Skeletal muscle cell (primary cell): Measurements from ENCODE around the gene TAOK1.
A peak's percentile ranks its signal among the peaks of the same experiment; 100 is the strongest.

ENCODE experiments used
- DNase-seq: peaks from one replicate; pipeline ENCODE4 v3.0.0-alpha.2; 2010; ENCODE audit warnings: low read depth
- H3K4me3 ChIP-seq: 2 replicates; pipeline ENCODE4 v1.5.1; 2011; ENCODE audit warnings: low read depth, mild to moderate bottlenecking, control low read depth, low read length, moderate library complexity

TAOK1 gene

DNA sequence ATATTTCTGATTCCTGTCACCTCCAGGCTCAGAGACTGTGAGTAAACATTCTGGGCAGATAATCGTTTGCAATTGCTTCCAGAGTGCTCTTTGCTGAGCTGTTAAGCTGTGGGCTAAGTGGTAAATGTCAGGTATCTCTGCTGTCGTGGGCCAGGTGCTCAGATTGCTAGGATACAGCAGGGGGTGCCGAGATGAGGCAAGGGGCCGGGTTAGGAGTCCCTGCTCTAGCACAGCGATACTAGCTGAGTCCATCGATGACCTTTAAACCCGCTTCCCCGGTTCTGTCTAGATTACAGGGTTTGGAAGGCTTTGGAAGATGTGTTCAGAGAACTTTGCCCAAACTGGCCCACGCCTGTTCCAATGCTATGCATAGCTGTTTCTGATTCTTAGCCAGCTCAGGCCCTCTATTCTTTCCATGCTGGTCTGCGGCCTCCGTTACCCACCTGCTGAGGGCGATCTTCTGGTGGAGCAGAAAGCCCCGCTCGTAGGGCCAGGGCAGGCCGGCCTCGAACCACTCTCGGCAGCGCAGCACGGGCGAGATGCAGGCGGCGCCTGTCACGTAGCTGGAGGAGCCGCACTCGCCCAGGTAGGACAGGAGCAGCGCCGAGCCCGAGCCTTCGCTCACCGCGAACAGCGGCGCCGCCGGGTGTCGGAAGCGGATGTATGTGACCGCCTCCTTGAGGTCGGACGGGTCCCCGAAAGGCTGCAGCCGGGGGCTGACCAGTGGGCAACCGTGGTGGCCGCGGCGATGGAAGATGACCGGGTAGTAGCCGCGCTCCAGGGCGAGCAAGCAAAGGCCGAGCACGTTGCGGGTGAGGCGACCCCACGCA, 175.7 kb downstream of the TAOK1 start:
- H3K4me3 ChIP-seq, result peak overlapping the region; percentile 74
- no peak for DNase-seq

DNA sequence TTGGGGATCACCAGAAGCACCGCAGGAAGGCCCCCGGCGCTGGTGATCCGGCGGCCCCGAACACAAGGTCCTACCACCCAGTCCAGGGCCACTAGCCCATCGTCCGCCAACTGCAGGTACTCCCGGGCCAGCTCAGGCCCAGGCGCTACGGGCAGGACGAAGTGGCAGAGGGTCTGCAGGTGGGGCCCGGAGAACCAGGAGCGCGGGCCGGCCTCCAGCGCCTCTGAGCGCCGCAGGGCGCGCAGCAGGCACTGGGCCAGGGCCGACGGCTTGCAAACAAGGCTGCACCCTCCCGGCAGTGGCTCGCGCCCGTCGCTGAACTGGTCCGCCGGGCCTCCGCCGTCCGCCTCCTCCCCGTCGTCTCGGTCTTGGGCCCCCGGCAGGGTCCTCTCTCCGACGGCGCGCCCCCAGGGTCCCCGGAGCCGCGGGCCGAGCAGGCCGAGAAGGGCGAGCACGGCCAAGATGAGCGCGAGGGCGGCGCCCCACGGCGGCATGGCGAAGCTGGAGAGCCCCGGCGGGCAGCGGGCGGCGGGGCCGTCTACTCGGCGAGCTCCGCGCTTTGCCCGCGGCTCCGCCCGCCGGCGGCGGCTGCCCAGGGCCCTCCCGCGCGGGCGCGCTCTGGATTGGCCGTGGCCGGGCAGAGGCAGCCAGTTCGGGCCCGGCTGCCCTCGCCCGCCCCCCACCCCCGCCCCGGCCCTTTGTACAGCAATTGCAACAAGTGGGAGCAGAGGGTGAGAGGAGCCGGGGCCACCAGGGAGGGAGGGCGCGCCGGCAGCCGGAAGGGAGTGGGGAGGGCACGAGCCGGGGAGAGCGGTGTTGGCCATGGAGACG, 176.5 kb downstream of the TAOK1 start, which contains the start of gene ABHD15:
Gene ABHD15 (minus strand): TSS at position 565 of the 831 bp plus-strand sequence. CDS start 71 bp downstream, at position 494.
- DNase-seq, result no peak
- H3K4me3 ChIP-seq, result peak within 1 kb of the TSS; percentile 74

DNA sequence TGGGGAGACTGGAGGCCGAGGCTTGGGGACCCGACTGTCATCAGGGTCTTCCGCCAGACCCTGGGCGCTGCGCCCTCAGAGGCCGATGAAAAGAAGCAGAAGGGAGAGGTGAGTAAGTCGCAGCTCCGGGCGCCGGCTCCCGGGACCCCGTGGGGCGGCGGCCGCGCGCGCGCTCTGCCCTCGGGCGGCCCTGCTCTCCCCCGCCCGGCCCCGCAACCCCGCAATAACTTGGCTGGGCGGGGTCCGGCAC, 177.1 kb downstream of the TAOK1 start:
- peak overlapping the region; percentile 74 for H3K4me3 ChIP-seq
- DNase-seq, result no peak

DNA sequence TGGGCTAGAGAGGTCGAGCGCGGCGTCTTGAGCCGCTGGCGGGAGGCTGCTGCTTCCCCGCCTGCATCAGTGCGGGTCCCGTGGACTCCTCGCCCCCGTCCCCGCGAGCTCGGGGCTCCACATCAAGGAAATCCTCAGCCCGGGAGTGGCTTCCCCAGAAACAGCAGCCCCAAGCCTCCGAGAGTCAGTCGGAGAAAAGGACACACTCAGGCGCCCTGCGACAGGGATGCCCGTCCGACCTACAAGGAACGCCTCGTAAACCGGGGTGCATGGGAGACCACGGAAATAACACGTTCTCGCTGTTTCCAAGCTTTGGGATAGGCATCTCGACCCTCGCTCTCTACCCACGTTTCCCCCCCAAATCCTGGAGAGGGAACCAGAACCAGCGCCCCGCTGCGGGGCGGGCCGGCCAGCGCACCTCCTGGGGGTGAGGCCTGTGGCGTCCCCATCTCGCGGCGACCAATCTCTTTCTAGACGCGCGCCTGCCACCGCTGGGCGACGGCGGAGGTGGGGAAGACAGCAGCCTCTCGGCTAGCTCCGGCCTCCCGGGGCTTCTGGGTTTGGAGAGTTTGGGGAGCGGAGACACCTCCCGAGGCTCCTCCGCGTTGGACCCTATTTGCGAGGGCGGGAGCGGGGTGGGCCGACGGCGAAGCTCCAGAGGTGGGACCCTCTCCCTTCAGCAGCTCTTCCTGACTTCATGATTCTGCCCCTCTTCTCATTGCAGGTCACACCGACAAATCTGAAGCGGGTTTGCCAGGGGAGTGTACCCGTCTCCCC, 177.6 kb downstream of the TAOK1 start:
- H3K4me3 ChIP-seq, result peak overlapping the region; percentile 74
- DNase-seq, result no peak

DNA sequence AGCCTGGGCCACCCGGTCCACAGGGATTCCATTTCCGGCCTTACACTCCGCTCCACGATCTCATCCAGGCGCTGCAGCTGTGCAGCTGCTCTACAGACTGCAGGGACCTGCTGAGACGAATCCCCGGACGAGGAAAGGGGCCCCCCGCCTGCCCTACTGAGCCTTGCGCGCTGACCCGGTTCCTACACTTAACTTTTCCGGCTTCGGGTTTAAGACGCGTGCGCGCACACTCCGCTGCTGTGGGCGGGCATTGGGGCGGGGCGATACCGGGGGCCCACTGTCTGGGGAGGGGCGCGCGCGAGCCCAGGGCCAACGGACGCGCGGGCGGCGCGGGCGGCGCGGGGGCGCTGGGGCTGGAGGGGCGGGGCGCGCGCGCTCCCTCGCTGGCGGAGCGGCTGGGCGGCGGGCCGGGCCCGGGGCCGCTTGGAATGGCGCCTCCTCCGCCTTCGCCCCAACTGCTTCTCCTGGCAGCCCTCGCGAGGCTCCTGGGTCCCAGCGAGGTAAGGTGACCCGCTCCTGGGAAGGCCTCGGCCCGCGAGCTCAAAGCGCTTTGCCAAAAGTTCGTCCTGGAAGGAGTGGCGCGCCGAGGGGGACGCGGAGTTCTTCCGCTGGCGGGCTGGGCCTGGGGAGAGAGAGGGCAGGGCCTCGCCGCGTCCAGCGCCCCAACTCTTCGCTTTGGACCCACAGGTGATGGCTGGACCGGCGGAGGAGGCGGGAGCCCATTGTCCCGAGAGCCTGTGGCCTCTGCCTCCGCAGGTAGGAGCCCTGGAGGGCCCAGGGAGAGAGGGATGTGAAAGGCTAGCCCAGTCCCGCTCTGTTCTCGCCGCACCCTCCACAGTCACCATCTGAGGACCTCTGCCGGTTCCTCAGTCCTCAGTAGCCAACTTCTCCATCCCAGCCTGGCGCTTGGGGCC, 178.4 kb downstream of the TAOK1 start, which contains the start of gene TP53I13:
Gene TP53I13 (plus strand): TSS at position 371 of the 914 bp plus-strand sequence. CDS start 58 bp downstream, at position 429.
- no peak for DNase-seq
- H3K4me3 ChIP-seq, result peak within 1 kb of the TSS; percentile 74

DNA sequence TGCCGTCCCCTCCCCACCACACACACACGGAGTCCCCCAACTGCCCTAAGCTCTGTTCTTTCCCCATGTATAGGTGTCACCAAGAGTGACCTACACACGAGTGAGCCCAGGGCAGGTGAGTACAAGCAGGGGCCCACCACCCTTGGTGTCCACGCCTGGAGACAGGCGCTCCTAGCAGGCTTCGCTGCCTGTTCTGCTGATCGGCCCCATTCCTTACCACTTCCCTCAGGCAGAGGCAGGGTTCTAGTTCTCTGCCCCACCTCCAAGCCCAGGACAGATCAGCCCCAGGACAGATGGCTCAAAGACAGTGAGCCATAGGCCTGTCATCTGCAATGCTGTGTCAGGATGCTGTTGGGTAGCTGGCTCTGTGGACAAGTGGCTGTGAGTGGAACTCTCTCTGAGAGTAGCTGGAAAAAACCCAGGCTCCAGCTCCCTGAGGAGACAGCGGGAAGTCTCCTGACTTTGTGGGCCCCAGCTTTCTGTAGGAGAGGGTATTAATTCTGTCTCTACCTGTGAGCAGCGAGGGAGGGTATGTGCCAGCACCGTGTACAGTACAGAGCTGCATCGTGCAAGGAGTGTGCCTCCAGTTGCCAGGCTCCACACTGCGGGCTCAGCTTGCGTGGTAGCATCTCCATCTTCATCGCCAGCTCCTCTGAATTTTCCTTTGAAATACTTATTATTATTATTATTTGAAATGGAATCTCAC, 179.2 kb downstream of the TAOK1 start:
- peak overlapping the region; percentile 74 for H3K4me3 ChIP-seq
- DNase-seq, result no peak

DNA sequence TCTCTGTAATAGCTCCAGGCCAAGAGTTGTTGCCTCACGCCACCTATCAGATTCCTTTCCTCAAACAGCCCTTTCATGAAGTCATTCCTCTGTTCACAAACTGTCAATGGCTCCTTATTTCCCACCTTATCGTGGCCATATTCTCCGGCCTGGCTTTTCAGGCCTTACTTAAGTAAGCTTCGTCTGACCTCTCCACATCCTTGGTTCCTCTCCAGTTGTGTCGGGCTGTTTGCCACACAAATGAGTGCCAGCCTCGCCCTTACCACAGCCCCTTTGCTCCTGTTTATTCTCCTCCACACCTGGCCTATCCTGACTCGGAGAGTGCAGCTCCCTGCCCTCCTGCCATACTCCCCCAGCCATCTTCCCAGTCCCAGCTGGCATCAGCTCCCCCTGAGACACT, 180.4 kb downstream of the TAOK1 start:
- no peak overlapping the region for H3K4me3 ChIP-seq
- DNase-seq, result no peak

DNA sequence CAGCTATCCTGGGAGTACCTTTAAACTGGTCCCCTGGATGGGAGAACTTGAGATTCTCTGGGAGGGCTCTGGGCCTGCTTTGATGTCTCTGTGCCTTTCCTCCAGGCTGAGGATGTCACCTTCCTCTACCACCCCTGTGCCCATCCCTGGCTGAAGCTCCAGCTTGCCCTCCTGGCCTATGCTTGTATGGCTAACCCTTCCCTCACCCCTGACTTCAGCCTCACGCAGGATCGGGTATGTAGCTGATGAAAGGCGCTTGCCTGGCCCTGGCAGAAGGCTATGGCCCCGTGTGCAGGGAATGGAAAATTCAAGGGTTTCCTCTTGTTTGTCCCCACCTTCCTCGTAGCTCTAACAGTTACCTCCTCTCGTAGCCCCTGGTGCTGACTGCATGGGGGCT, 181.3 kb downstream of the TAOK1 start:
- no peak overlapping the region for H3K4me3 ChIP-seq
- DNase-seq, result no peak

DNA sequence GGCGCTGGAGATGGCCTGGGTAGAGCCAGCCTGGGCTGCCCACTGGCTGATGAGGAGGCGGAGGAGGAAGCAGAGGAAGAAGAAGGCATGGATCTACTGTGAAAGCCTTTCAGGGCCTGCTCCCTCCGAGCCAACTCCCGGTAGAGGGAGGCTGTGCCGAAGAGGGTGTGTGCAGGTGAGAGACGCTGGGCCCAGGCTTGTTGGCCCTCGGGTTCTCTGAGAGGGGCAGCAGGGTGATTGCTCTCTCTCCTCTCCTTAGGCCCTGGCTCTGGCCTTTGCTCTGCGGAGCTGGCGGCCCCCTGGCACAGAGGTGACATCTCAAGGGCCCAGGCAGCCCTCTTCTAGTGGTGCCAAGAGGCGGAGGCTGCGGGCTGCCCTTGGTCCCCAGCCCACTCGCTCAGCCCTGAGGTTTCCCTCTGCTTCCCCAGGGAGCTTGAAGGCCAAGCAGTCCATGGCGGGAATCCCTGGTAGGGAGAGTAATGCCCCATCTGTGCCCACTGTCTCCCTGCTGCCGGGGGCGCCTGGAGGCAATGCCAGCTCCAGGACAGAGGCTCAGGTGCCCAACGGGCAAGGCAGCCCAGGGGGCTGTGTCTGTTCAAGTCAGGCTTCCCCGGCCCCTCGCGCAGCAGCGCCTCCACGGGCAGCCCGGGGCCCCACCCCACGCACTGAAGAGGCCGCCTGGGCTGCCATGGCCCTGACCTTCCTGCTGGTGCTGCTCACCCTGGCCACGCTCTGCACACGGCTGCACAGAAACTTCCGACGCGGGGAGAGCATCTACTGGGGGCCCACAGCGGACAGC, 181.9 kb downstream of the TAOK1 start:
- DNase-seq, result no peak

DNA sequence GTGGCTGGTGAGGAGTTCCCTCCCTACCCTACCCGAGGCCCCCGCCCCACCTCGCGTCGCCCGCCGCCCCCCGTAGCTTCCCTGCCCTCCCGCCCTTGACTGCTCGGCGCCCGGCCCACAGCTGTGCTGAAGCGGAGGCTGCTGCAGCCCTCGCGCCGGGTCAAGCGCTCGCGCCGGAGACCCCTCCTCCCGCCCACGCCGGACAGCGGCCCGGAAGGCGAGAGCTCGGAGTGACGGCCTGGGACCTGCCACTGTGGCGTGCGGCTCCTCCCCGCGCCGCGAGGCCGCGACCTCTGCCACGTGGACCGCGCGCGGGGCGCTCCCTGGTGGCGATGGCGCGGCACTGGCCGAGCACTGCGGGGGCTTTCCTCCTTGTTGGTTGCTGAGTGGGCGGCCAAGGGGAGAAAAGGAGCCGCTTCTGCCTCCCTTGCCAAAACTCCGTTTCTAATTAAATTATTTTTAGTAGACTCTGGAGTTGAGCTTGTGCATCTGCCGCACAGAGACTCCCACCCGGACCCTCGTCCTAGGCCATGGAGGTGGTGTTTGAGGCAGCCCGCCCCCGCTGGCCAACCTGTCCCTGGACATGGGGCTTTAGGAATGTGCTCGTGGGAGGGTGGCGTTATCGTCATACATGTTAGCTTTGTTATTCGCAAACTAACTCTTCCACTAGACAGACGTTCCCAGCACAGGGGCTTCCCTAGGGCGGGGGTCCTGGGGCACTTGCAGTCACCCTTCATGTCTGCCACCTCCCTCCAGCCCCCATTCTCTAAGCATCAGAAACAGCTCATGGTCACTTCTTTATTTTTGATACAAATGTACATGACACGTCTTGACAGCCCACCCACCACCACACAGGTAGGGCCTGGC, 182.8 kb downstream of the TAOK1 start:
- H3K4me3 ChIP-seq, result no peak overlapping the region
- DNase-seq, result no peak

More for the DNA sequence above, 181.9 kb downstream of the TAOK1 start:
- H3K4me3 ChIP-seq, result no peak overlapping the region

DNA sequence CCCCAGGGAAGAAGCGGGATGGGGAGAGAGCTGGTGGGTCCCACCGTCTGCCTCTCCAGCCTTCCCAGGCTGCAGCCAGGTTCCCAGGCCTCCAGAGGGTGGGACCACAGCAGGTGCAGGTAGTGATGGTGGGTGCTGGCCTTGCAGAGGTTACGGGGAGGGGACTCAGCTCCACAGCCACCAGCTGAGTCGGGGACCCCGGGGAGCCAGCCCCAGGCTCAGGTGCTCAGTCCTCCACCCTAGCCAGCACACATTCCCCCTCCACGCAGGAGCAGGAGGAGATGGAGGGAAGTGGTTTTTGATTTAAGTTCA, 183.4 kb downstream of the TAOK1 start:
- no peak for DNase-seq
- H3K4me3 ChIP-seq, result no peak overlapping the region

DNA sequence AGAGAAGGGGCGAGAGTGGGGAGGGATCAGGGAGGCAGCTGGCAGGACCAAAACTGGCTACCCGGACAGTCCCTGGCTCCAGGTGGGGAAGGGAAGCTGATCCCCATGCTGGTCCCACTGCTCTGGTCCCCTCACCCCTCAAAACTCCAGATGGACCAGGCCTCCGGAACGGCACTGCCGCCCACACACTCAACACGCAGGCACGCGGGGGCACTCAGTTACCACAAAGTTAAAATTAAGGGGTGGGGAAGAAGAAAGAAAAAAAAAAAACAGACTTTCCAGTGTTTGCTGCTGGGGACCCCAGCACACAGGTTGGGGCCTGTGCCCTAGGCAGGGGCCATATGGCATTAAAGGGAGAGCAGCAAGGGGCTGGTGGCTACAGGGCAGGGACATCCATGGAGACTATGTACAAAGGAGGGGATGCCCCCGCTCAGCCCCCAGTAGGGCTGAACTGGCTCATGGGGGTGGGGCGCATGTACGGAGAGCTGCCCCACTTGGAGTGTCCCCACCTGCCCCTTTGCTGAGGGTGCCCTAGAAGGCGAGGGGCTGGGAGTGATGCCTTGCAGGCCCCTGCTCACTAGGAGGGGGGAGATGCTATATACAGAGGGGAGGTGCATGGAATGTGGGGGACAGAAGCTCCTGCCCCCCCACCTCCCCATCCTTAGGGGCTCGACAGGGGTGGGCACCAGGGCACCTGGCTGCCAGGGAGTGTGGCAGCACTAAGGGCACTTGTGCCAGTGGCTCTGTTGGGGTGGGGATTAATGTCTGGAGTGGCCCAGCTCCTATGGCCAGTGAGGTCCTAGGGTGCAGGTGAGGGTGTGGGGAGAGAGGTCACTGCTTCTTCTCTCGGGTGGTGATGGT, 183.9 kb downstream of the TAOK1 start:
- DNase-seq, result no peak
- no peak overlapping the region for H3K4me3 ChIP-seq

DNA sequence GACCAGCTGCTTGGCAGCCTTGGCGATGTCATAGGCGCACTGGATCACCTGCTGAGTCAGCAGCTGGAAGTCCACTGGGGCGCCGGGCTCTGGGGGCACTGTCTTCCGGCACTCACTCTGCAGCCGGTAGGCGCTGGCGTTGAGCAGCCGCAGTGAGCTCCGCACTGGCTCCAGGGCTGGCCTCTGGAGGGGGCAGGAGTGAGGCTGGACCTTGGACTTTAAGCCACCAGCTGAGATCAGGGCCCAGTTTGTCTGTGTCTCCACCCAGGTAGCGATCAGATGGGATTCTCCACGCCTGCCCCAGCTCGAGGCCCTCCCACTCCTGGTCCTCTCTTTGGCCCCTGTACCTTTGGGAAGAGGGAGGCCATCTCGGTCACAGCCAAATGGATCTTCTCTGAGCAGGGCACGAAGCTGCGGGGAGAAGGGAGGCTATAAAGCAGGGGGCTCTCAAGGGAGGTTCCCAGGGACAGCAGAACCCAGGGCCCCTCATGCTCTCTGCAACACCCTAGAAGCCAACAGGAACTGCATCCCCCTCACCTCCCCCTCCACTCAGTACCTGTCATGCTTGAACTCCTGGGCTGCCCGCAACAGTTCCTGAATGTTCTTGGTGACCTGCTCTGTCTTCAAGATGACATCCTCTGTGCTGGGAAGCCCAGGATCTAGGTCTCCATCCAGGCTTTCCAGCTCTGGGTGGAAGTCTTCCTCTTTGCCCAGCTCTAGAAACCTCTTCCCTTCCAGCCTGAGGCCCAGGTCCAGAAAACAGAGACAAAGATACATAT, 184.8 kb downstream of the TAOK1 start:
- no peak for DNase-seq
- no peak overlapping the region for H3K4me3 ChIP-seq

DNA sequence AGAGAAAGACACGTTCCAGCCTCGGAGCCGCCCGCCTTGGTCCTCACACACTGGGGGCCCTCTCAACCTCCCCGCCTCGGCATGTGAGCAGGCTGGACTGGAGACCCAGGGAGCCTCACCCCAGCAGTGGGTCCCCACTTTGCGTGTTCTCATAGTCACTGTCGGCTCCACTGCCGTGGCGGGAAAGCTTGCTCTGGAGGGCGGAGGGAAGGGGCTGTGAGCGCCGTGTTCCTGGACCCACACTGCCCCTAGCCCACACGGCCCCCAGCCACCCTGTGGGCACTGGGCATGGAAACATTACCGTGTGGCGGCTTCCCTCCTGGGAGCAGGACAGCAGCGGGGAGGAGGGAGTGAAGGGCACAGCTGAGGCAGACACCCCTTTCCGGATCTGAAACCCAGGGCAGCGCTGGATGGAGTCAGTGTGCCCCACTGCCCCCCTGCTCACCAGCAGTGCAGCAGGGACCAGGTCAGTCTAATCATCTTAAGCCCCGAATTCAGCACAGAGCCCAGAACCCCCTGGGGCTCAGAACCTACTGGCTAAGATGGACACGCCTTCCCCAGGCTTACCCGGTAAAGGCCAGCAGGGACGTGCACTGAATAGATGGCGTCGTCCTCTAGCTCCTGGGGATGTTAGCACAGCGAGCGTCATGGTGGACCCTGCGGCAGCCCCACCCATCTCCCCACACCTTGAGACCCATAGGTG, 185.5 kb downstream of the TAOK1 start:
- DNase-seq, result no peak
- H3K4me3 ChIP-seq, result no peak overlapping the region
